ENCODE data around the gene ARHGAP6. TPM values are rescaled to one million over a fixed set of nuclear protein-coding genes. Genes with fewer than 3 reads are reported as not detected.

Gene ARHGAP6
- total and polyA plus RNA-seq, 2 experiments from 2014 or later, result 0.26 to 0.59 TPM

GRCh38 chrX:11641349-11642065 lies 24.2 kb downstream of the ARHGAP6 start:
- DNase-seq (ENCODE audit: low spot score), result no peak
- Histone ChIP-seq H3K4me2 (no peak overlapping the region), H3K4me3 (no peak overlapping the region), H3K27me3 (ENCODE audit: insufficient read depth) (no peaks in the 10 kb centered on the region), H3F3A (replicated peaks; ENCODE audit: low read depth) (no peaks in the 10 kb centered on the region), H4K20me1 (replicated peaks; ENCODE audit: insufficient read depth) (no peaks in the 10 kb centered on the region), H3K36me3 (ENCODE audit: insufficient read depth) (no peaks in the 10 kb centered on the region), H3K27ac (ENCODE audit: low read depth) (no peak overlapping the region), H3K79me2 (replicated peaks; ENCODE audit: insufficient read depth) (no peaks in the 10 kb centered on the region), H3K4me1 (ENCODE audit: insufficient read depth) (no peaks in the 10 kb centered on the region), H3K9me2 (ENCODE audit: insufficient read depth) (no peaks in the 10 kb centered on the region), H2AFZ (no peak overlapping the region)
- Mint-ChIP-seq H3K4me3 (no peak overlapping the region), H3K9me3 (no peaks in the 10 kb centered on the region), H3K27ac (no peak overlapping the region), H3K36me3 (ENCODE audit: low read depth) (no peaks in the 10 kb centered on the region), H3K27me3 (ENCODE audit: insufficient read depth, low read depth, poor library complexity) (no peaks in the 10 kb centered on the region), H3K4me1 (no peaks in the 10 kb centered on the region)
- no peak for ATAC-seq
- TF ChIP-seq CTCF (conservative IDR thresholded peaks at IDR 0.05; ENCODE audit: low read depth in 2 of 2) (no peak), ZNF331 (CRISPR knock-in tag; IDR thresholded peaks at IDR 0.05; ENCODE audit: low read depth) (no peak), CREB1 (CRISPR knock-in tag; IDR thresholded peaks at IDR 0.05; ENCODE audit: low read depth) (no peak), EZH2 (IDR thresholded peaks at IDR 0.05; ENCODE audit: low read depth, unreplicated experiment) (no peak), ZNF114 (CRISPR knock-in tag; IDR thresholded peaks at IDR 0.05) (no peak), NANOG (IDR thresholded peaks at IDR 0.05; ENCODE audit: borderline replicate concordance) (no peak), POLR2AphosphoS5 (IDR thresholded peaks at IDR 0.05; ENCODE audit: low read depth) (no peak), EZH2phosphoT487 (IDR thresholded peaks at IDR 0.05; ENCODE audit: unreplicated experiment) (no peak), JUNB (IDR thresholded peaks at IDR 0.05; ENCODE audit: unreplicated experiment) (no peak), ZNF462 (CRISPR knock-in tag; IDR thresholded peaks at IDR 0.05) (no peak), ETS1 (IDR thresholded peaks at IDR 0.05) (no peak), REST (IDR thresholded peaks at IDR 0.05; ENCODE audit: unreplicated experiment) (no peak)
